Smooth muscle cell (in vitro differentiated cells): Measurements from ENCODE around the gene TAPBP. TPM values are rescaled to one million over a fixed set of nuclear protein-coding genes. Genes with fewer than 3 reads are reported as not detected.

Experiments
- DNase-seq: peaks from one replicate; lab custom pipeline; 2025; ENCODE audit not compliant: unreplicated experiment; lab: John Stamatoyannopoulos, UW
- H2AFZ ChIP-seq: fragments of 200-600 bp; sonication (generic); 2 replicates; pipeline ENCODE4 v1.6.0; 2016; ENCODE audit warnings: antibody characterized with exemption, low read depth, mild to moderate bottlenecking
- H3F3A ChIP-seq: fragments of 200-600 bp; sonication (generic); 2 replicates; pipeline ENCODE4 v1.6.0; 2017; ENCODE audit warnings: antibody characterized with exemption, low read depth
- H3K27ac ChIP-seq: fragments of 200-600 bp; sonication (generic); 2 replicates; pipeline ENCODE4 v1.5.1; 2016; ENCODE audit warnings: low read depth, mild to moderate bottlenecking
- H3K27me3 ChIP-seq: fragments of 200-600 bp; sonication (generic); 2 replicates; pipeline ENCODE4 v1.6.1; 2016; ENCODE audit warnings: low read depth, mild to moderate bottlenecking
- H3K36me3 ChIP-seq: fragments of 200-600 bp; sonication (generic); 2 replicates; pipeline ENCODE4 v1.5.1; 2016; ENCODE audit warnings: low read depth
- H3K4me1 ChIP-seq: fragments of 200-600 bp; sonication (generic); 2 replicates; pipeline ENCODE4 v1.5.1; 2016; ENCODE audit warnings: low read depth
- H3K4me2 ChIP-seq: fragments of 200-600 bp; sonication (generic); 2 replicates; pipeline ENCODE4 v1.6.0; 2016; ENCODE audit warnings: mild to moderate bottlenecking
- H3K4me3 ChIP-seq: fragments of 200-600 bp; sonication (generic); 2 replicates; pipeline ENCODE4 v1.5.1; 2016; ENCODE audit warnings: mild to moderate bottlenecking
- H3K79me2 ChIP-seq: fragments of 200-600 bp; sonication (generic); 2 replicates; pipeline ENCODE4 v1.6.0; 2016; ENCODE audit warnings: low read depth, mild to moderate bottlenecking
- H3K9ac ChIP-seq: fragments of 200-600 bp; sonication (generic); 2 replicates; pipeline ENCODE4 v1.6.0; 2016; ENCODE audit warnings: low read depth
- H3K9me3 ChIP-seq: fragments of 200-600 bp; sonication (generic); replicated peaks from 2 replicates; pipeline ENCODE4 v1.5.1; 2016; ENCODE audit warnings: low read depth
- H4K20me1 ChIP-seq: fragments of 200-600 bp; sonication (generic); 2 replicates; pipeline ENCODE4 v1.6.0; 2016; ENCODE audit warnings: low read depth
- WGBS: methylation state at CpG from one replicate; pipeline ENCODE4 v1.1.7; 2016; ENCODE audit warnings: low lambda C conversion rate; 5-methylcytosine and 5-hydroxymethylcytosine counted together
- polyA plus RNA-seq: library from polyadenylated mRNA; unstranded; fragments of >200 nt; fragmentation: Nextera tagmentation; extraction: Ambion mirVana; gene quantifications from 2 replicates; pipeline ENCODE4 v1.2.1, GENCODE V29; 2016
- total RNA-seq: library from RNA; depleted of rRNA; stranded (reverse); fragments of >200 nt; gene quantifications from 2 replicates; pipeline ENCODE4 v1.2.3, GENCODE V29; 2014
- TF ChIP-seq, protein P1 (sequence below): fragments of 200-600 bp; sonication (generic); IDR thresholded peaks from 2 replicates; pipeline ENCODE4 v1.5.1; 2017; ENCODE audit warnings: borderline replicate concordance, mild to moderate bottlenecking, antibody characterized with exemption; ENCODE audit not compliant: insufficient read depth, poor library complexity, severe bottlenecking

Gene TAPBP
- total and polyA plus RNA-seq, 2 experiments from 2014 or later = 34.7 to 75.9 TPM

DNA sequence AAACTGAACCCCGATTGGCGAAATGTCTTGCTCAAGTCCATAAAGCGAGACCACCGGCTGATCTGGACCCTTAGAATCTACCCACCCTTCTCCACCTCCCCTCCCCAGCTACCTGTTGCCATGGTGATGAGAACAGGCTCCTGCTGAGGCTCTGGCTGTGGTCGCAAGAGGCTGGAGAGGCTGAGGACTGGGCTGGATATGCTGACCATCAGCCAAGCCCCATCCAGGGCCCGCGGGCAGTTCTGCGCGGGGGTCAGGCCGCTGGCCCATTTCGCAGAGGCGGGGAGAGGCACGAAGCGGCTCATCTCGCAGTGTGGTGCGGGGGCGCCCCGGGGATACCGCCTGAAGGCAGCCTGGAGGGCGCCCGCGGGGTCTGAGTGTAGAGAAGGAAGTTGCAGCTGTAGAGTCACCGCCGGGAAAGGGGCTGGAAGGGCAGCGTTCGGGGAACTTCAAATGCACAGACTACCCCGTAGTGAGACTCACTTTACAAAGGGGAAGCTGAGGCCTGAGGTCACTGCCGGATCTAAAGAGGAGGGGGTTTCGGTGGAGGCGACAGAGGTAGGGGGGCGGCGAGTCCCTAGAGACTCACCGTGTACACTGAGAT is 671 bp downstream of the TAPBP start:
- Histone ChIP-seq H3K36me3 (no peaks in the 10 kb centered on the region), H2AFZ (peak overlapping the region; percentile 1), H3K4me3 (peak overlapping the region; percentile 71), H3K4me2 (peak overlapping the region; percentile 98), H3K79me2 (peaks cover 46% of the 10 kb centered on the region), H3K9ac (peak overlapping the region; percentile 88), H3K27me3 (no peaks in the 10 kb centered on the region), H3K9me3 (no peaks in the 10 kb centered on the region), H4K20me1 (peaks cover 52% of the 10 kb centered on the region), H3K4me1 (peaks cover 13% of the 10 kb centered on the region), H3F3A (peaks cover 9% of the 10 kb centered on the region), H3K27ac (peak overlapping the region; percentile 96)
- TF ChIP-seq, protein P1, sequence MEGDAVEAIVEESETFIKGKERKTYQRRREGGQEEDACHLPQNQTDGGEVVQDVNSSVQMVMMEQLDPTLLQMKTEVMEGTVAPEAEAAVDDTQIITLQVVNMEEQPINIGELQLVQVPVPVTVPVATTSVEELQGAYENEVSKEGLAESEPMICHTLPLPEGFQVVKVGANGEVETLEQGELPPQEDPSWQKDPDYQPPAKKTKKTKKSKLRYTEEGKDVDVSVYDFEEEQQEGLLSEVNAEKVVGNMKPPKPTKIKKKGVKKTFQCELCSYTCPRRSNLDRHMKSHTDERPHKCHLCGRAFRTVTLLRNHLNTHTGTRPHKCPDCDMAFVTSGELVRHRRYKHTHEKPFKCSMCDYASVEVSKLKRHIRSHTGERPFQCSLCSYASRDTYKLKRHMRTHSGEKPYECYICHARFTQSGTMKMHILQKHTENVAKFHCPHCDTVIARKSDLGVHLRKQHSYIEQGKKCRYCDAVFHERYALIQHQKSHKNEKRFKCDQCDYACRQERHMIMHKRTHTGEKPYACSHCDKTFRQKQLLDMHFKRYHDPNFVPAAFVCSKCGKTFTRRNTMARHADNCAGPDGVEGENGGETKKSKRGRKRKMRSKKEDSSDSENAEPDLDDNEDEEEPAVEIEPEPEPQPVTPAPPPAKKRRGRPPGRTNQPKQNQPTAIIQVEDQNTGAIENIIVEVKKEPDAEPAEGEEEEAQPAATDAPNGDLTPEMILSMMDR = no peak
- WGBS = 2% methylated on average over 32 of the region's 33 CpGs
- no peak for DNase-seq

- Histone ChIP-seq H3K79me2 (peaks cover 50% of the 10 kb centered on the region), H4K20me1 (peaks cover 54% of the 10 kb centered on the region), H3K4me2 (peak overlapping the region; percentile 98), H2AFZ (no peak overlapping the region), H3K9me3 (no peaks in the 10 kb centered on the region), H3K27me3 (no peaks in the 10 kb centered on the region), H3K9ac (peak overlapping the region; percentile 88), H3K4me3 (peak overlapping the region; percentile 71), H3K36me3 (no peaks in the 10 kb centered on the region), H3F3A (peaks cover 7% of the 10 kb centered on the region), H3K4me1 (peaks cover 13% of the 10 kb centered on the region), H3K27ac (peak overlapping the region; percentile 96)
- WGBS = 6% methylated on average over 29 of the region's 29 CpGs
- TF ChIP-seq, protein P1 = no peak
- DNase-seq = no peak
Measured at GRCh38 chr6:33312361-33313104, 1.3 kb downstream of the TAPBP start.

- Histone ChIP-seq H3K36me3 (no peaks in the 10 kb centered on the region), H3K4me2 (no peak overlapping the region), H3K4me1 (no peaks in the 10 kb centered on the region), H2AFZ (no peak overlapping the region), H3F3A (no peaks in the 10 kb centered on the region), H3K27me3 (no peaks in the 10 kb centered on the region), H3K27ac (no peak overlapping the region), H3K79me2 (peaks cover 76% of the 10 kb centered on the region), H4K20me1 (peaks cover 67% of the 10 kb centered on the region), H3K4me3 (no peak overlapping the region), H3K9me3 (no peaks in the 10 kb centered on the region), H3K9ac (no peak overlapping the region)
- WGBS = 84% methylated on average over 4 of the region's 4 CpGs
- TF ChIP-seq, protein P1 = no peak
- no peak for DNase-seq
Measured at GRCh38 chr6:33306356-33306755, 7.5 kb downstream of the TAPBP start.
